ENCODE data around the gene BCAS1.
"Not testable (repeated sequence)": the region's sequence is repeated elsewhere in the genome, so short reads cannot be mapped to it uniquely, and the experiment has no call there.

Gene BCAS1

DNA sequence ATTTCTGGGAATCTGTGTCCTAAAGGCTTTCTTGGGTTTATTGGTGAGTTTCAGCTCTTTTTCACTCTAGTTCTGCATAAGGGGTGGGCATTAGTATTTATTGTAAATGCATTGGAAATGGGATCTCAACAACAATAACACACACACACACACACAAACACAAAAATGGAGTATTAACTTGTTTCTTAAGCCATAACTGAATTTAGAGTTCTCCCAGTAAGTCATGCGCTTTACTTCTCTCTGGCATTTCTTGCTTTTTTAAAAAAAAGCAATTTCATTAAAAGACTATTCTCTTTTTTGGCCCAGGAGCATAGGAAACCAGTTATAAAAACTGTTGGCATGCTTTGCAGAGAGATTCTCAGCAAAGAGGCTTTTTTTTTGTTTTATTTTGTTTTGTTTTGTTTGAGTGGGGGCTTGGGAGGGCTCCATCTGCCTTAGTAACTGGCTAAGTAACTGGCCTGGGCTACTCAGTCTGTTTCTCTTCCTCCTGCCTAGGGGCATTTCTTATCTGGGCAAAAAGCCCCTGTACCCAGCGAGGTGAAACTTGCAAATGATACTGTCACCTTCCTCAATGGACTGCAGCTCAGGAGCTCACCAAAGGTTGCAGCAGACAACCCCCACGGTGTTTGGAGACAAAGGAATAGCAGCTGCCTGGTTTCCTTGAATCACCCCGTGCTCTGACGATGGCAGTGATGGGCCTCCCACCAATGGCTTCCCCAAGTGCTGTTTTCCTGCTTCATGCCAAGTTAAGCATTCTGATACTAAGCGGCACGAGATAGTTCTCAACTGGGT lies 128.5 kb downstream of the BCAS1 start:
- DNase-seq (ENCODE audit: low read depth): no peak

DNA sequence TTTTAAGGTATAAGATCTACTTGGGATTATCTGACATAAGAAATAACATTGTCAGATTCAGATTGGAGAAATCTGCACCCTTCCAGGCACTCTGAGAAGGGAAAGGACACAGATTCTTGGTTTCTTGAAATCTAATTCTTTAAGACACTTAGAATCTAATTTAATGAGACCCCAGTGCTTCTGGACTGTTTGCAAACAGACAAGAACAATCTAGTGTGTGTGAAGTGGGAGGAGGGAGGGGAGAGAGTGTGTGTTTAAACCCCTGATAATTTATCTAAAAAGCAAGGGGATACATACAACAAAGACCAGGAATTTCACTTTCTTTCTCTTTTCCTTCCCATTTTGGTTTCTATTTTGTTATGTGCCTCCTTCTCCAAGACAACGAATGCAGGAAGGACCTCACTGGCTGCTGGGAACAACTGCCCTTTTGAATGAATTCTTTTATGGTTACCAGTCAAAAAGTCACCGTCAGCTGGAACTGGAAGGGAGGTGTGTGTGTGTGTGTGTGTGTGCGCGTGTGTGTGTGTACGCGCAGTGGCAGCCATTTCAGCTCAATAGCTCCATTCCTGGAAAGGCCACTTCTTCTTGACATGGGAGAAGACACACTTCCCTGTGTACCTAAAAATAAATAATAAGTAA lies 129.4 kb downstream of the BCAS1 start:
- DNase-seq (ENCODE audit: low read depth): no peak

DNA sequence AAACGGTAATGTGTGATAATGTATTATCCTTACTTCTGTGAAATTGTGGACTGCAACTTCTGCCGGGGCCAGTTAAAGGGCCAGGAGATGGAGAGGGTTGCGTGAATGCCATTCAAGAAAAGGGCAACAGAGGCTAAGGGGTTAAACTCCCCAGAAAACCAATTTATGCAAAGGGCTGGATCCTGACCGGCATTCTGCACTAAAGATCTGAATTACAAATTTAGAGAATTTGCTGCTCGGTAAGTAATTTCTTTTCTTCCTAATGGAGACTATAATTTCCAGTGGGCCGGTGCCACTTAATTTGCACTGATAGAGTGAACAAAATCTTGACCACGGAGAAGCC lies 130.1 kb downstream of the BCAS1 start:
- DNase-seq (ENCODE audit: low read depth): no peak

DNA sequence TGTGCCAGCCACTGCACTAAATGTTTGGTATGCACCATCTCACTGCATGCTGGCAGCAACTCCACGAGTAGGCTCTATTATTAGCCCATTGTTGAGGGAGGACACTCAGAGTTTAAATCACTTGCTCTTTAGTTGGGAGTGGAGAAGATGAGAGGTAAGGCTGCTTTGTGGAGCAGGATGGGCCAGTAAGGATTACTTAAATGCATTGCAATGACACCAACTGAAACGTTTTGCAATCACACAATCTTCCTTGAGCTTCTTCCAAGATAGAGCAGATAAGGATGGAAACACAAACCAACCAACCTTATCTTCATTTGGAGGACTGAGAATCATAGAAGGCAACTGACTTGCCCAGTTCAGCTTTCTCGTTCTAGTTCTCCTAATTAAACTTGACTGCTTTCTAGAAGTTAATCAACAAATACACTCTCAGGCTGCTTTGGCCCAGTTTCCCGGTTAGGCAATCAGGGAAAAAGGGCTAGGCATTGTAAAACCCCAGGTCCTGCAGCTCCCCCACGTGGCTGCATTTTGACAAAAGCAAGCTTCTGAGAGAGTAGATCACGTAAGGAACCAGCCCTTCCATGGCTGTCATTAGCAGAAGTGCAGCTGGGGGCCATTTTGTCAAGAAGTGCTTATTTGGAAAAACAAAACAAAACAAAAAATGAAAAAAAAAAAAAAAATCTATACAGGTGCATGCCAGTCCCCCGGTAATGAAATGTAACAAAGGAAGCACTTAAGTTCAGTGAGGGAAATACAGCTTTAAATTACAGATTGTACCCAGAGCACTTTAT lies 130.6 kb downstream of the BCAS1 start:
- DNase-seq (ENCODE audit: low read depth): peak; percentile 51

DNA sequence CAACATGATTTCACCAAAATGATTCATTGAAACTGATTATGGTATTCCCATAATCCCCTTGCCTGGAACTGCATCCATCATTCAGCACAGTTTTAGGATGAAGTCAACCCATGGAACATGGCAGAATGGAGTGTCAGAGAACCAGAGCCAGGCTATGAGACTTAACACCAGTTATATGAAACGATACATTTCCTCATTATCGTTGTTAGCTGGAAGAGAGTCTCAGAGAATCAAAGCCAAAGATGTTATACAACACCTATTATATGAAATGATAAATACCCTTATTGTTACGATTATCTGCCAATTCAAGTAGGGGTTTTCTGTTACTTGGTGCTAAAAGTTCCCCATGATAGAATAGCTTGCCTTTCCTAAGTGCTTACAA lies 131.2 kb downstream of the BCAS1 start:
- DNase-seq (ENCODE audit: low read depth): no peak

DNA sequence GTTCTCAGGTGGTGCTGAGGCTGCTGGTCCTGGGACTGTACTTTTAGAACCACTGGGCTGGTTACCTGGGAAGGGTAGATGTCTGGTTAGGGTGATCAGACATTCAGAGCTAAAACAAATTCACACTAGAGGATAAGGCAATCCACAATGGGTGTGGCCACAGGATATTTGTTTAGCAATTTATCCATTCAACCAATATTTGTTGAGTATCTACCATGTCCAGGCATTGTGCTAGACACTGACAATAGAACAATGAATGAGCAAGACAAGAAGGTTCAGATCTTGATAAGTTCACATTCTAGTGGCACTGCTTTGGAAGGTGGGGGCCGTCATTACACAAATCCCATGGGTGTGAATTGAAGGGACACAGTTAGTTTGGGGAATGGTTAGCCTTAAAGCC lies 131.7 kb downstream of the BCAS1 start:
- no peak for DNase-seq (ENCODE audit: low read depth)

DNA sequence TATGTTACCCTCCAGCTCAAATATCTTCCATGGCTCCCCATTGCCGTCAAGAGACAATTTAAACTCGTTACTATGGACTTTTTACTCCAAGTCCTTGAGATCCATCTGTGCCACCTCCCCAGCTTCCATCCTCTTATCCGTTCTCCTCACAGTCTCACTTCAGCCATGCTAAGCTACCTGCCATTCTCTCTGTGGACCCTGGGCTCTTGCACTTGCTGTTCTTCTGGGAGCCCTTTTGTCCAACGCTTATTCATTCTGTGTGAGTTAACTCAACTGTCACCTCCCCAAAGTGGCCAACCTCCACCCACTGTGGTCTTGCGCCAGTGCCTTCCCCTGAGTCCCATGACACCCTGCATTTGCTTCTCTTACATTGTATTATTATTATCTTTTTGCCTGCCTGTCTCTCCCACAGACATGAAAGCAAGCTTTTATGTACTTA lies 132.4 kb downstream of the BCAS1 start:
- DNase-seq (ENCODE audit: low read depth): no peak

DNA sequence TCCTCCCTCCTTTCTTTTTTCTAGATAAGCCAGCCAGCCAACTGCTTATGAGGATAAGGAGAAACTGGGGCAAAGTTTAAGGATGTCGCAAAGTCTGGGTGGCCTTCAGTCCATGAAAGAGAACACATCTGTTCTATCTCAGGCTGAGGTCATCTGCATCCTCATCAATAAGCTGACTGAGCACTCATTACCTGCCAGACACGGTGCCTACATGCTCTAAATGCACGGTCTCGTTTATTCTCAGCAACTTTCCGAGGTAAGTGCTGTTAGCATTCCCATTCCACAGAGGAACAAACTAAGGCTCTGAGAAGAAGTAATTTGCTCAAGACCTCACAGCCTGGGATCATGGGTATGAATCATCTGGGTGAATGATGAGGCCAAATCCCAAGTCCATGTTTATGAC lies 133.1 kb downstream of the BCAS1 start:
- no peak for DNase-seq (ENCODE audit: low read depth)

DNA sequence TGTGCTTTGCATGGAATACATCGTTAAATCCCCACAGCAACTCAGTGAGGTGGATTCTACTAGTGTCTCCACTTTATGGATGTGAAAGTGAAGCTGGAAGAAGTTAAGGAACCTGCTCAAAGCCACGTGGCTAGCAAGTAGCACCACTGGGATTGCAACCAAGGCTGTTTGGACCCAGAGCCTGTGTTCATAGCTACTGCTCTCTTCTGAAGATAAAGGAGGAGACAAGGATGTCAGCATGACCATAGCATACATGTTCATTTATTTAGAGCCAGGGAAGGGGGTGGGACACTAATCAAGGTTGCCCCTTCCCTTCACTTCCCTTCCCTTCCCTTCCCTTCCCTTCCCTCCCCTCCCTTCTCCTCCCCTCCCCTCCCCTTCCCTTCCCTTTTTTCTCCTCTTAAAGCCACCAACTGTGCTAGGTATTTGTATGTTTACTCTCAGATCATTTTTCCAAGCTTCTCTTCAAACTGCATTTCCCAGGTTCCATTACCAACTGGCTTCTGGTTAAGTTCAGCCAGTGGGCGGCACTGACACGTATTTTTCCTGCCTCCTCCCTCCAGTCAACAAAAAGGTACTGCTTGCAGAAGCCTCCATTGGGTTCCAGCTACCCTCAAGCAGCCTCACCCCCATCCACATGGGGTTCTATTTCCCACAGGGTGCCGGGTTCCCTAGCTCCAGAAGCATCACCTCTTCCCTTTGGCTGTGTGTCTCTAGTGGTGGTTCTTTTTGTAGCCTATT lies 134.9 kb downstream of the BCAS1 start:
- no peak for DNase-seq (ENCODE audit: low read depth)

DNA sequence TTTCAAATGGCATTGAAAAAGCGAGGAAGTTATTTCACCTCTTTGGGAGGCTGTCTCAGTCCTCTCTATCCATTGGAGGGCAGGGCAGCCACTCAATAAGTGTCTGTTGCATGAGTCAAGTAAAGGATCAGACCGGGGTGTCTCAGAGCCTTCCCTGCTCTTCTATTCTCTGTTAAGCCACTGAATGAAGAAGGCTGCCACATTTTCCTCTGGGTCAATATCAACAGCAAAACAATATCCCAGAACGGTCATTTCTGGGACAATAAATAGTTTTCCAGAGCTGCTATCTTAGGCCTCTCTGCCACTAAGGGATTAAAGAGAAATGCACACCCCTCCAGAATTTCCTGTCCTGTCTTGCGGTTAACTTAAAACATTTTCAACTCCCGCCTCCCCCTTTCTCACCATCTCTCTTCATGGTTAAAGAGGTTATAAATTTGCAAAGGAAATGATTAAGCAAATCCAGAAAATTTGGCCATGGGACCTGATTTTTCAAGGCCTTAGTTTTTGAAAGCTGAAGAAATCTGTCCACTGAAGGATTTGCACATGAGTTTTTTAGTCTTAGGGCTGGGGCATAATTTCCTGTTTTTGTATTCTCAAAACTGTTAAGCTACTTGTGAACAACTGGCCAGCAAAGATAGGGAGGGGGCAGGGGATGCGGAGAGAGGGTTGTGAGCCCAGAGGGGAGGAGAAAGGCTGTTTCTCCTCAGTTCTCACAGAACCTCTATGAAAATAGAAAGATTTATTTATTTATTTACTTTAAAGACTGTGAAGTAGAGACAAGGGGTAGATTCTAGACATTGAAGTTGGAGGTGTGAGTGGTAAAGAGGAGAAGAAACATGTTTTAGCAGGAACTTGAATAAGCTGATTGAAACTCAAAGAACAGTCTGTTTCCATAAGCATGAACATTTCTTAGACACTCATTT lies 135.7 kb downstream of the BCAS1 start:
- no peak for DNase-seq (ENCODE audit: low read depth)

DNA sequence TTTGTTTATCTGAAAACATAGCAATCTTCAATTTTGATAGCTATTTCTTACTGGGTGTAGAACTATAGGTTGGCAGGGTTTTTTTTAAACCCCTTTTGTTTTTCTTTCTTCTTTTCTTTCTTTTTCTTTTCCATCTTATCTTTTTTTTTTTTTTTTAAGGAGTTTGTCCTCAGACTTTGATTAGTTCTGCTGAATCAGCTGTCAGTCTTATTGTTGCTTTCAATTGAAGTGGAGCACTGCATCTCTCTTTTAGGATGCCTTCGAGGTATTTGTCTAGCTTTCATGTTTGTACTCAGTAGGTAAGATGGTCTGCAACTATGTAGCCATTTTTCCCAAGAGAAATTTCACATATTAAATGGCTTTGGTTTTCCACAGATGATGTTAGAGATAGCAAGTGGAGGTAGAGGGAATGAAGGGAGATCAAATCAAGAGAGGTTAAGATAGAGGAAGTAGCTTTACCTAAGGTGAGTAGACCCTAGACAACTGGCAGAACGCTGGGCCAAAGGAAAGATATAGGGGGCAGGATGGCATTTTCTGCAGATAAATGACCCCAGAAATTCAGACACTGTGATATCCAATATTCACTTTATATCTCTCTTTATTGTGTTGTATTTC lies 137.1 kb downstream of the BCAS1 start:
- no peak for DNase-seq (ENCODE audit: low read depth)

DNA sequence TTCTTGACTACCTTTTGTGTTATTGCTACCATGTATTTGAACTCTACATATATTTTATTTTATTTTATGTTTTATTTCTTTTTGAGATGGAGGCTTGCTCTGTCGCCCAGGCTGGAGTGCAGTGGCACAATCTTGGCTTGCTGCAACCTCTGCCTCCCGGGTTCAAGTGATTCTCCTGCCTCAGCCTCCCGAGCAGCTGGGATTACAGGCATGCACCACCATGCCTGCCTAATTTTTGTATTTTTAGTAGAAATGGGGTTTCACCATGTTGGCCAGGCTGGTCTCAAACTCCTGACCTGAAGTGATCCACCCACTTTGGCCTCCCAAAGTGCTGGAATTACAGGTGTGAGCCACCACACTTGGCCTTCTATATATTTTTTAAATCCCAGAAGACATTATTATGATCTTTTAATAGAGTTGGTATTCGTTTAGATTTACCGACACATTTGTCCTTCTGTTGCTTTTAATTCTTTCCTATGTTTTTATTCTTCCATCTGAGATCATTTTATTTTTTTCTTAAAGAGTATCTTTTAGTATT lies 137.7 kb downstream of the BCAS1 start:
- DNase-seq (ENCODE audit: low read depth): not testable (repeated sequence)

DNA sequence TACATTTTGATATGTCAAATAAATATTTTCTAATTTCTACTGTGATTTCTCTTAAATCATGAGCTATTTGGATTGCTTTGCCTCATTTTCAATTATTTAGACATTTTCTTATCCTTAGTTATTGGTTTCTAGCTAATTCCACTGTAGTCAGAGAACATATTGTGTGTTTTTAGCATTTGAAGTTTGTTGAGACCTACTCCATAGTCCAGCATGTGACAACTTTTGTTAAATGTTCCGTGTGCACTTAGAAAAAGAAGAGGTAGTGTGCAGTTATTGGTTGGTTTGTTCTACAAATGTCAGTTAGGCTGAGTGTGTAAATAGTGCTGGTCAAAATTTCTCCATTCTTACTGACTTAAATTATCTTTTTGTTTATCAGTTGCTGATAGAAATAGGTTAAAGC lies 138.8 kb downstream of the BCAS1 start:
- DNase-seq (ENCODE audit: low read depth): no peak

DNA sequence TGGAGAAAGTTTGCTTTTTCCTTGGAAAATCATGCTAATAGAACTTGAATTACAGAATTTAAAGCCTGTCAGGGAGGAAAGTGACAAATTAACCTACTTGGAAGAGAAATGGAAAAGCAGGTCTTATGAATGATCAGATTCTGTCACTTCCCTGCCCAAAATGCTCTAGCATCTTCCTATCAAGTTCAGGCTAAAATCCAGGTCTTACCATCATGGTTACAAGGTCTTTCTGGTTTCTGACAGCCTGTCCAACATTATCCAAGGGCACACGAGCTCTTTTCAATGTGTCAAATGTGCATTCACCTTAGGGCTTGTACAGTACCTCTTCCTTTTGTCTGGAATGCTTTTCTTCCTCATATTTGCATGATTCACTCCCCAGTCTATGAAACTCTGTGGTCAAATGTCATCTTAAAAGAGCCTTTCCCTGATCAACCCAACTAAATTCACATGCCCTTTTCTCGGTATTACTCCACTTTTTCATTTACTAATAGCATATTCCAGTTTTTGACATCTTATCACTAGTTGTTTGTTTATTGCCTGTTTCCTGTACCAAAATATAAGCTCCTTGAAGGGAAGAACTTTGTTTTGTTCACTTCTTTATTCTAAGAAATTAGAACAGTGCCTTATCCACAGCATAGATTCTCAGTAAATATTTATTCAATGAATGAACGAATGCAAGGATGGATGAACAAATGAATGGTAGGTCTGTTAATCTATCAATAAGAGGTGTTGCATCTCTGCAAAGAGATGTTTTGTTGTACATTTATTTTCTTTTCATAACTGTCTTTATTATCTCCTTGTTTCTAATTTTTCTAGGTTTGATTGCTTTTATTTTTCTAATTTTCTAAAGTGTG lies 139.5 kb downstream of the BCAS1 start:
- no peak for DNase-seq (ENCODE audit: low read depth)

DNA sequence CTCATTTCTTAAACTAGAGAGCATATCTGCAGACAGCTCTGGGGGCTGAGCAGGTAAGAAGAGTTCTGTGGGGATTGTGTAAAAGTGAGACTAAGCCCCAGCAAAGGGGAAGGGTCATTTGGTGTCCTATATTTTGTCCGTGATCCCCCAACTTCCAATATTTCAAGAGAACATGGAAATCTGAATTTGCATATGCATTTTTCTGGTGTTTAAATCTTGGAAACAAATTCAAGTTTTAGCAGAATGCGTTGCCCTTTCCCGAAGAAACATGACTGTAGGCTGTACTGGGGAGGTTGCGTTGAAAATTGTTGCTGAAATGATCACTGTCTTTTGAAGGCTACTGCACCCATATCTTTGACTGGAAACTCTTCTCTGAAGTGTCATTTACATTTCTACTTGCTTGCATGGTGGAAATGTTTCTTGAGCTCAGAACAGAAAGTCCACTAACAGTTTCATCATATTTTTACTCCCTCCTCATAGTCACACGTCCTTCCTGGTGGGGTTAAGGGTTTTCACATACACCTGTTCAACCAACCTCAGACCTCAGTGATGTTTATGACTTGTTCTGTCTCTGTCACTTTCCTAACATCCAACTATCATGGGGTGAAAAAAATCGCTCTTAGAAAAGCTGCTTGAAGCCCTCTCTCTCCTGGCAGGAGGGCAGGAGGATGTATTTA lies 140.3 kb downstream of the BCAS1 start:
- DNase-seq (ENCODE audit: low read depth): no peak

DNA sequence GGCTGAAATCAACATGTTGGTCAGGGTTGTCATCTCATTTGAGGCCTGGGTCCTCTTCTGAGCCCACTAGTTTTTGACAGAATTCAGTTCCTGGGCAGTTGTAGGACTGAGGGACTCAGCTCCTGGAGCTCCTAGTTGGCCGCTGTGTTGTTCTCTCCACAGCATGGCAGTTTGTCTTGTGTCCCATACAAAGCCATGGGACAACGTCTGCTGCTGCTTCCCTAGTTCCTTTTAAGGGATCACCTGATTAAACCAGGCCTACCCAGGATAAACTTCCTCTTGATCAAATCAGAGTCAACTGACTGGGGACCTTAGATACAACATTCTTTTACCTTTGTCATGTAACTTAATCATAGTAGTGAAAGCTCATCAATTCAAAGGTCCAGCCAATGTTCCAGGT lies 141.0 kb downstream of the BCAS1 start:
- DNase-seq (ENCODE audit: low read depth): no peak

DNA sequence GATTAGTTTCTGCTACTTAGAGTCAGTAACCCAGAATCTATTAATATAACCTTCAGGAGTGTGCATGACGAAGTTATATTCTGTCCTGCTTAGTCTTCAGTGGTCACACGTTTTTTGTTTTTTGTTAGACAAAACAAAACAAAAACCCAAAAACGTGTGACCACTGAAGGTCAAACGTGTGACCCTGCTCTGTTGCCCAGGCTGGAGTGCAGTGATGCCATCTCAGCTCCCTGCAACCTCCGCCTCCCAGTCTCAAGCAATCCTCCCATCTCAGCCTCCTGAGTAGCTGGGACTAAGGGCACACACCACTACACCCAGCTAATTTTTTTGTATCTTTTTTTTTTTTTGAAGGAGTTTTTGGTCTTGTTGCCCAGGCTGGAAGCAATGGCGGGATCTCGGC lies 142.4 kb downstream of the BCAS1 start:
- no peak for DNase-seq (ENCODE audit: low read depth)

DNA sequence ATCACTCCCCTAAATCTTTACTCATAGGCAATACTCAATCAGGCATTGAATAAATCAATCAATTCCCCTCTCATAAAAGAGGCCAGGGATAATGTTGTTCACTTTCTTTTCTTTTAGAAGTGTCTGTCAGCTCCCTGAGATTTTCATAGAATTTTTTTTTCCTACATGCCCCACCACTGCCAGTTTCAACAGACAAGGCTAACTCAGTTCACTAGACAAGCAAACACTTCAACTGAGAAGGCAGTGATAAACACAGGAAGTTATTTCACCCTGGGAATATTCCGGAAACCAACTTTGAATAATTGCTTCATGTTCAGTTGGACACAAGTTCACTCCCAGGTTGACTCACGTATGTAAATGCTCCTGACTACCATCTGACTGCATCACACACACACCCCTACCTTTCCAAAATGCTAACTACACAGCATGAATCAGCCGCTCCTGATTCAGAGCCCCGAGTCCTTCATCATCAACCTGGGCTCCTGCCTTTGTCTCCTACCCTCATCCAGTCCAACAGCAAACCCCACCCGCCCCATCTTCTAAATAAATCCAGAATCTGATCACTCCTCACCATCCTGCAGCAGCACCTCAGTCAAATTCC lies 143.9 kb downstream of the BCAS1 start:
- no peak for DNase-seq (ENCODE audit: low read depth)
